Endothelial cell (in vitro differentiated cells): ENCODE results near the gene SPSB1. TPM values are rescaled to one million over a fixed set of nuclear protein-coding genes. Genes with fewer than 3 reads are reported as not detected.

ENCODE experiments used
- DNase-seq: peaks from one replicate; pipeline ENCODE4 v3.0.0; 2021; ENCODE audit warnings: low spot score
- H3K27ac Mint-ChIP-seq: one replicate; pipeline ENCODE4 v1.8.0; 2021; ENCODE audit warnings: mixed read lengths, inconsistent platforms; ENCODE audit not compliant: unreplicated experiment
- H3K27me3 Mint-ChIP-seq: one replicate; pipeline ENCODE4 v1.8.0; 2021; ENCODE audit warnings: mild to moderate bottlenecking, moderate library complexity, mixed read lengths, inconsistent platforms; ENCODE audit not compliant: unreplicated experiment
- H3K36me3 Mint-ChIP-seq: one replicate; pipeline ENCODE4 v1.8.0; 2021; ENCODE audit warnings: mild to moderate bottlenecking, low read depth, mixed read lengths, inconsistent platforms; ENCODE audit not compliant: unreplicated experiment
- H3K4me1 Mint-ChIP-seq: one replicate; pipeline ENCODE4 v1.8.0; 2021; ENCODE audit warnings: mild to moderate bottlenecking, mixed read lengths, inconsistent platforms; ENCODE audit not compliant: unreplicated experiment
- H3K4me3 Mint-ChIP-seq: one replicate; pipeline ENCODE4 v1.8.0; 2021; ENCODE audit warnings: mild to moderate bottlenecking, mixed read lengths, inconsistent platforms; ENCODE audit not compliant: unreplicated experiment
- H3K9me3 Mint-ChIP-seq: one replicate; pipeline ENCODE4 v1.8.0; 2021; ENCODE audit warnings: mixed read lengths, inconsistent platforms; ENCODE audit not compliant: unreplicated experiment
- CTCF ChIP-seq: fragments of 200-600 bp; sonication (generic); IDR thresholded peaks from one replicate; pipeline ENCODE4 v1.5.0; 2021; ENCODE audit warnings: antibody characterized with exemption; ENCODE audit not compliant: unreplicated experiment
- total RNA-seq: library from RNA; stranded (reverse); fragmentation: NEBNext Ultra II Directional; extraction: Animal tissue kit (Norgen Biotek cat#: 25700); gene quantifications from one replicate; pipeline ENCODE4 v1.2.1, GENCODE V29; 2021; ENCODE audit not compliant: unreplicated experiment

SPSB1 gene
- total RNA-seq, 1 donor from 2014 or later, result 8.1 TPM

DNA sequence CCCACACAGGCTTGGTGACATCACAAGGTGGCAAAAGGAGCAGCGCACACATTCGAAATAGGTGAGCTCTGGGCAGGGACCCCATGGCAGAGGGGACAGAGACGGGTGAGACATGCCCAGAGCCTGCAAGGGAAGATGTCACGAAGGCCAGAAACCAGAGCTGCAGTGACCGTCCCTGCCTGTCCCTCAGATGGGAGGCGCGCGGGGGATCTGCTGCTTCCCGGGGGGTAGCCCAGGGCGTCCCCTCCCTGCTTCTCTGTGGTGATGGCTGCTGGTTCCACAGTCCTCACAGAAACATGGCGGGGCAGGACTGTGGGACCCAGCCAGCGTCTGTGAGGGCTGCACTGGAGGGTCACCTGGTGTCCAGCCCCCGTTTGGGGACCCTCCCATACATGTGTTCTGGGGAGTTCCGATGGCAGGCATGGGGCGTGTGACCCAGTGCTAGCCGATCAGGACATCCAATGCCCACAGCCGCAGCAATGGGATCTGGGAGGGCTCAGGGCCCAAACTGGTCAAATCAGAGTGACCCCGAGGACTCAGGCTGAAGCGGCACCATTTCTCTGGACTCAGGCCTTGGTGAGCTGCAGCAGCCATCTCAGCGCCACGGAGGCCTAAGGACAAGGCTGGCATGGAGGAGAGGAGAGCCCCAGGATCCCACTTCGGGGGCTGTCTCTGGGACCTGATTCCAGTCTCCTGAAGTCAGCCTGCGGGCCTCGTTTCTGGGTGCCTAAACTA is 20.7 kb upstream of the SPSB1 start:
- Mint-ChIP-seq H3K36me3 (no peaks in the 10 kb centered on the region), H3K9me3 (no peaks in the 10 kb centered on the region), H3K27me3 (peaks cover 4% of the 10 kb centered on the region), H3K4me3 (no peak overlapping the region), H3K27ac (no peak overlapping the region), H3K4me1 (peaks cover 6% of the 10 kb centered on the region)
- TF ChIP-seq CTCF, result no peak
- DNase-seq, result no peak

DNA sequence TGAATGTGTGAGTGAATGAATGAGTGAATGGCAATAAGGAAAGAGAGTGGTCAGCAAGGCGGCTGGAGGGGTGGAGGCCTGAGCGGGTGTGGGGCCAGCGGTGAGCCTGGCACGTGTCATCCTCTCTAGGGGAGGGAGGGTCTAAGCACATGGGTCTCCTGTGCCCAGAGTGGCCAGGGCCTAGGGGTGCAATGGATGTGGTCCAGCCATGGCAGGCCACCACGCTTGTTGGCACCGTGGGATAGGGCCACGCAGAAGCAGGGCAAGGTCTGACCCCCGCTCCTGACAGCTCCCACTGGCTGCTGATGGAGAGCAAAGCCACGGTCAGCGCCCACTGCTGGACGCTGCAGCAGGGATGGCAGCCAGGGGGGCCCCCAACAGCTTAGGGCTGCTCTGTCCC is 19.5 kb upstream of the SPSB1 start:
- Mint-ChIP-seq H3K4me3 (no peak overlapping the region), H3K27ac (no peak overlapping the region), H3K9me3 (no peaks in the 10 kb centered on the region), H3K27me3 (peaks cover 4% of the 10 kb centered on the region), H3K4me1 (no peaks in the 10 kb centered on the region), H3K36me3 (no peaks in the 10 kb centered on the region)
- no peak for DNase-seq
- no peak for TF ChIP-seq CTCF

- Mint-ChIP-seq H3K4me1 (peaks cover 7% of the 10 kb centered on the region), H3K4me3 (no peak overlapping the region), H3K27ac (no peak overlapping the region), H3K36me3 (no peaks in the 10 kb centered on the region), H3K27me3 (peaks cover 8% of the 10 kb centered on the region), H3K9me3 (no peaks in the 10 kb centered on the region)
- TF ChIP-seq CTCF, result no peak
- no peak for DNase-seq
These were observed 17.5 kb upstream of the SPSB1 start for GRCh38 chr1:9275161-9275560.

- Mint-ChIP-seq H3K4me1 (peaks cover 10% of the 10 kb centered on the region), H3K9me3 (no peaks in the 10 kb centered on the region), H3K27me3 (peaks cover 10% of the 10 kb centered on the region), H3K27ac (no peak overlapping the region), H3K36me3 (no peaks in the 10 kb centered on the region), H3K4me3 (no peak overlapping the region)
- no peak for DNase-seq
- no peak for TF ChIP-seq CTCF
These were observed 17.1 kb upstream of the SPSB1 start for GRCh38 chr1:9275567-9276034.

DNA sequence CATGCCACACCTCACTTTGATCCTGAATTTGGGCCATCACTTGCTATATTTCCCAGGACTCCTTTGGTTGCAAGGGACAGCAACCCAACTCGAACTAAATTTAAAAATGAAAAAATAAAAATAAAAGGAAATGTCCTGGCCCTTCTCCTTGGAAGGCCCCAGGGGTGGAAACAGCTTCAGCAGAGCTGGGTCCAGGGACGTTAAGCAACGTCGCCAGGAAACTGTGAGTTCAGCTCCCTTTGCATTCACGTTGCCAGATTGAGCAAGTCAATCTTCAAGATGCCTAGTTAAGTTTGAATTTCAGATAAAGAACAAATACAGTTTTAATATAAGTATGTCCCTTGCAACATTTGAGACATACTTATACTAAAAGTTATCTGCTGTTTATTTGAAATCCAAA is 14.6 kb upstream of the SPSB1 start:
- Mint-ChIP-seq H3K27me3 (peaks cover 11% of the 10 kb centered on the region), H3K4me3 (no peak overlapping the region), H3K27ac (no peak overlapping the region), H3K36me3 (no peaks in the 10 kb centered on the region), H3K9me3 (no peaks in the 10 kb centered on the region), H3K4me1 (peaks cover 10% of the 10 kb centered on the region)
- no peak for TF ChIP-seq CTCF
- no peak for DNase-seq
